Activated naive CD4-positive, alpha-beta T cell treated with anti-CD3 and anti-CD28 coated beads for 36 hours (primary cell): ENCODE measurements around the gene DENND1C. TPM values are rescaled to one million over a fixed set of nuclear protein-coding genes. Genes with fewer than 3 reads are reported as not detected.

Experiments used
- CTCF ChIA-PET: fragments of 350-600 bp; sonication (Branson Sonifier 250); formaldehyde crosslinking; loops from one replicate; lab custom pipeline; 2021; ENCODE audit warnings: antibody characterized with exemption; lab: Charles Lee
- DNase-seq: peaks from one replicate; pipeline ENCODE4 v3.0.0-alpha.2; 2020
- H3K27ac Mint-ChIP-seq: one replicate; pipeline ENCODE4 v1.8.0; 2021; ENCODE audit warnings: mild to moderate bottlenecking, mixed read lengths
- H3K27me3 Mint-ChIP-seq: one replicate; pipeline ENCODE4 v1.8.0; 2021; ENCODE audit warnings: low read depth, mixed read lengths
- H3K36me3 Mint-ChIP-seq: one replicate; pipeline ENCODE4 v1.8.0; 2021; ENCODE audit warnings: low read depth, mixed read lengths
- H3K4me1 Mint-ChIP-seq: one replicate; pipeline ENCODE4 v1.8.0; 2021; ENCODE audit warnings: low read depth, mixed read lengths
- H3K4me3 Mint-ChIP-seq: one replicate; pipeline ENCODE4 v1.8.0; 2021; ENCODE audit warnings: mild to moderate bottlenecking, moderate library complexity, mixed read lengths
- H3K9me3 Mint-ChIP-seq: one replicate; pipeline ENCODE4 v1.8.0; 2021; ENCODE audit warnings: mixed read lengths
- intact Hi-C: fragments of 100-400 bp; cut with micrococcal nuclease; formaldehyde crosslinking; loops from one replicate; pipeline ENCODE4 v1.15.1; 2023
- total RNA-seq, 2 experiments: library from RNA; stranded (reverse); gene quantifications; one replicate each; pipeline ENCODE4 v1.2.3, GENCODE V29; 2021

Gene DENND1C
- 10 to 100 TPM; 55.7 to 57.9 TPM for total RNA-seq

- Mint-ChIP-seq H3K4me3 (peak within 1 kb of the TSS; percentile 95), H3K27ac (peak within 1 kb of the TSS; percentile 94), H3K9me3 (no peaks in the 10 kb centered on the region), H3K27me3 (no peaks in the 10 kb centered on the region), H3K4me1 (peaks cover 31% of the 10 kb centered on the region), H3K36me3 (peaks cover 5% of the 10 kb centered on the region)
- intact Hi-C loops, result loop anchor here (1.0 to 5.0 kb wide), 4 partner anchors 19 to 119 kb away; partner anchors contain the start of gene CLPP
- CTCF ChIA-PET, result interaction anchor here (0.5 to 1.8 kb wide), 9 partner anchors 10 to 382 kb away, joined by 3 to 7 read pairs (median 5); partner anchors contain the start of gene SLC25A23
- peak; percentile 86 for DNase-seq
These were observed at the start of gene DENND1C for GRCh38 chr19:6481541-6482342. Gene DENND1C, minus strand, starts transcription at chr19:6481787. Its CDS starts 92 bp downstream, at chr19:6481695.

- CTCF ChIA-PET, result interaction anchor here (0.6 to 1.1 kb wide), 2 partner anchors 14 to 206 kb away, joined by 4 read pairs; no protein-coding TSS in a partner anchor
- intact Hi-C loops, result loop anchor here (2.0 to 5.0 kb wide), 3 partner anchors 14 to 332 kb away; partner anchors contain the start of genes GPR108 and TRIP10
- Mint-ChIP-seq H3K4me3 (peak within 1 kb of the TSS; percentile 82), H3K27me3 (peaks cover 32% of the 10 kb centered on the region), H3K36me3 (no peaks in the 10 kb centered on the region), H3K9me3 (no peaks in the 10 kb centered on the region), H3K27ac (peak within 1 kb of the TSS; percentile 7), H3K4me1 (peaks cover 26% of the 10 kb centered on the region)
- peak; percentile 88 for DNase-seq
These were observed 49.0 kb upstream of the DENND1C start, which contains the start of gene TNFSF9 for GRCh38 chr19:6530386-6531162. Gene TNFSF9, plus strand, starts transcription at chr19:6531026. Its CDS starts 11 bp downstream, at chr19:6531037.

DNA sequence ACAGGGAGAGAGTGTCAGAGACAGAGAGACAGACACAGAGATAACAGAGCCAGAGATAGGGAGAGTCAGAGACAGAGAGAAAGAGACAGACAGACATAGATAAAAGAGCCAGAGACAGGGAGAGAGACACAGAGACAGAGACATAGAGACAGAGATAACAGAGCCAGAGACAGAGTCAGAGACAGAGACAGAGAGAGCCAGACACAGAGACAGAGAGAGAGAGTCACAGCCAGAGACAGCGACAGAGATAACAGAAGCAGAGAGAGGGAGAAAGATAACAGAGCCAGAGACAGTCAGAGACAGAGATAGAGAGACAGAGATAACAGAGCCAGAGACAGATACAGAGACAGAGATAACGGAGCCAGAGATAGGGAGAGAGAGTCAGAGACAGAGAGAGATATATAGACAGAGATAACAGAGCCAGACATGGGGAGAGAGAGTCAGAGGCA lies 48.4 kb upstream of the DENND1C start:
- peaks cover 31% of the 10 kb centered on the region for H3K27me3 Mint-ChIP-seq
- H3K27ac Mint-ChIP-seq, result no peak overlapping the region
- peak overlapping the region; percentile 82 for H3K4me3 Mint-ChIP-seq
- intact Hi-C loops, result loop anchor here (2.0 to 5.0 kb wide), 3 partner anchors 13 to 332 kb away; partner anchors contain the start of genes GPR108 and TRIP10
- H3K4me1 Mint-ChIP-seq, result peaks cover 26% of the 10 kb centered on the region
- DNase-seq, result no peak
- H3K36me3 Mint-ChIP-seq, result no peaks in the 10 kb centered on the region
- CTCF ChIA-PET, result no interaction called here
- H3K9me3 Mint-ChIP-seq, result no peaks in the 10 kb centered on the region

DNA sequence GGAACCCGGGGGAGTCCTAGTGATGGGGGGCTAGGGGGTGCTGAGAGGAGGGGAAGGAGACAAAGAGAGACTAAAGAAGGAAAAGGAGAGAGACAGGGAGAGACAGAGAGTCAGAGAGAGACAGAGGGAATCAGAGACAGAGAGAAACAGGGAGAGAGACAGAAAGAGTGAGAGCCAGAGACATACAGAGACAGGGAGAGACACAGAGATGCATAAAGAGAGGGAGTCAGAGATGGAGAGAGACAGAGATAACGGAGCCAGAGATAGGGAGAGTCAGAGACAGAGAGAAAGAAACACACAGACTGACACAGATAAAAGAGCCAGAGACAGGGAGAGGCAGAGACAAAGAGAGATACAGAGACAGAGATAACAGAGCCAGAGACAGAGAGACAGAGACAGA lies 47.8 kb upstream of the DENND1C start:
- H3K4me1 Mint-ChIP-seq, result peaks cover 26% of the 10 kb centered on the region
- no peak overlapping the region for H3K27ac Mint-ChIP-seq
- no peak overlapping the region for H3K4me3 Mint-ChIP-seq
- intact Hi-C loops, result no loop called here
- no peaks in the 10 kb centered on the region for H3K36me3 Mint-ChIP-seq
- peaks cover 28% of the 10 kb centered on the region for H3K27me3 Mint-ChIP-seq
- CTCF ChIA-PET, result no interaction called here
- DNase-seq, result no peak
- H3K9me3 Mint-ChIP-seq, result no peaks in the 10 kb centered on the region

GRCh38 chr19:6528544-6529121 lies 47.0 kb upstream of the DENND1C start:
- Mint-ChIP-seq H3K27me3 (peaks cover 23% of the 10 kb centered on the region), H3K4me1 (peaks cover 26% of the 10 kb centered on the region), H3K4me3 (no peak overlapping the region), H3K36me3 (no peaks in the 10 kb centered on the region), H3K27ac (no peak overlapping the region), H3K9me3 (no peaks in the 10 kb centered on the region)
- no peak for DNase-seq
- intact Hi-C loops, result no loop called here
- CTCF ChIA-PET, result interaction anchor here (0.6 kb wide), 1 partner anchor 73 kb away, joined by 4 read pairs; no protein-coding TSS in a partner anchor

GRCh38 chr19:6527893-6528543 lies 46.4 kb upstream of the DENND1C start:
- intact Hi-C loops, result no loop called here
- no peak overlapping the region for H3K27ac Mint-ChIP-seq

GRCh38 chr19:6524311-6524710 lies 42.7 kb upstream of the DENND1C start:
- Mint-ChIP-seq H3K4me1 (peaks cover 6% of the 10 kb centered on the region), H3K27me3 (peaks cover under 1% of the 10 kb centered on the region), H3K27ac (no peak overlapping the region), H3K36me3 (no peaks in the 10 kb centered on the region), H3K9me3 (no peaks in the 10 kb centered on the region), H3K4me3 (no peak overlapping the region)
- CTCF ChIA-PET, result interaction anchor here (0.6 kb wide), 1 partner anchor 61 kb away, joined by 3 read pairs; no protein-coding TSS in a partner anchor
- intact Hi-C loops, result no loop called here
- no peak for DNase-seq

More at GRCh38 chr19:6527893-6528543, 46.4 kb upstream of the DENND1C start:
- no peak for DNase-seq
- Mint-ChIP-seq H3K27me3 (peaks cover 23% of the 10 kb centered on the region), H3K9me3 (no peaks in the 10 kb centered on the region), H3K4me1 (peaks cover 26% of the 10 kb centered on the region), H3K36me3 (no peaks in the 10 kb centered on the region), H3K4me3 (no peak overlapping the region)
- CTCF ChIA-PET, result interaction anchor here (0.6 kb wide), 1 partner anchor 72 kb away, joined by 4 read pairs; no protein-coding TSS in a partner anchor

GRCh38 chr19:6522712-6523111 lies 41.1 kb upstream of the DENND1C start:
- Mint-ChIP-seq H3K27me3 (no peaks in the 10 kb centered on the region), H3K4me3 (no peak overlapping the region), H3K4me1 (peaks cover 19% of the 10 kb centered on the region), H3K9me3 (no peaks in the 10 kb centered on the region), H3K36me3 (no peaks in the 10 kb centered on the region), H3K27ac (no peak overlapping the region)
- no peak for DNase-seq
- intact Hi-C loops, result no loop called here
- CTCF ChIA-PET, result interaction anchor here (0.6 kb wide), 1 partner anchor 836 kb away, joined by 3 read pairs; no protein-coding TSS in a partner anchor

- Mint-ChIP-seq H3K4me1 (peaks cover 25% of the 10 kb centered on the region), H3K4me3 (no peak overlapping the region), H3K36me3 (no peaks in the 10 kb centered on the region), H3K27me3 (no peaks in the 10 kb centered on the region), H3K27ac (no peak overlapping the region), H3K9me3 (no peaks in the 10 kb centered on the region)
- DNase-seq, result peak; percentile 47
- intact Hi-C loops, result no loop called here
- CTCF ChIA-PET, result interaction anchor here (0.6 kb wide), 1 partner anchor 835 kb away, joined by 3 read pairs; no protein-coding TSS in a partner anchor
These were observed 40.4 kb upstream of the DENND1C start for GRCh38 chr19:6521718-6522646.

GRCh38 chr19:6519289-6519688 lies 37.7 kb upstream of the DENND1C start:
- Mint-ChIP-seq H3K36me3 (no peaks in the 10 kb centered on the region), H3K27me3 (no peaks in the 10 kb centered on the region), H3K9me3 (no peaks in the 10 kb centered on the region), H3K27ac (no peak overlapping the region), H3K4me3 (no peak overlapping the region), H3K4me1 (peaks cover 32% of the 10 kb centered on the region)
- CTCF ChIA-PET, result interaction anchor here (0.7 to 0.9 kb wide), 2 partner anchors 66 to 255 kb away, joined by 3 to 6 read pairs; no protein-coding TSS in a partner anchor
- intact Hi-C loops, result loop anchor here (2.0 to 5.0 kb wide), 3 partner anchors 98 to 233 kb away; partner anchors contain the start of gene TNFSF14
- no peak for DNase-seq
